Stimulated activated CD4-positive, alpha-beta T cell treated with anti-CD3 and anti-CD28 coated beads, Interleukin-15, amount 100 ng/mL, for 24 hours (primary cell): ENCODE results near the gene HBM.
"Not testable (repeated sequence)": the region's sequence is repeated elsewhere in the genome, so short reads cannot be mapped to it uniquely, and the experiment has no call there.

Source experiments
- DNase-seq: peaks from one replicate; pipeline ENCODE4 v3.0.0-alpha.2; 2020

The HBM gene

DNA sequence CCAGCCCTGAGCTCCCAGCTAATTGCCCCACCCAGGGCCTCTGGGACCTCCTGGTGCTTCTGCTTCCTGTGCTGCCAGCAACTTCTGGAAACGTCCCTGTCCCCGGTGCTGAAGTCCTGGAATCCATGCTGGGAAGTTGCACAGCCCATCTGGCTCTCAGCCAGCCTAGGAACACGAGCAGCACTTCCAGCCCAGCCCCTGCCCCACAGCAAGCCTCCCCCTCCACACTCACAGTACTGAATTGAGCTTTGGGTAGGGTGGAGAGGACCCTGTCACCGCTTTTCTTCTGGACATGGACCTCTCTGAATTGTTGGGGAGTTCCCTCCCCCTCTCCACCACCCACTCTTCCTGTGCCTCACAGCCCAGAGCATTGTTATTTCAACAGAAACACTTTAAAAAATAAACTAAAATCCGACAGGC lies 4.3 kb downstream of the HBM start:
- not testable (repeated sequence) for DNase-seq

DNA sequence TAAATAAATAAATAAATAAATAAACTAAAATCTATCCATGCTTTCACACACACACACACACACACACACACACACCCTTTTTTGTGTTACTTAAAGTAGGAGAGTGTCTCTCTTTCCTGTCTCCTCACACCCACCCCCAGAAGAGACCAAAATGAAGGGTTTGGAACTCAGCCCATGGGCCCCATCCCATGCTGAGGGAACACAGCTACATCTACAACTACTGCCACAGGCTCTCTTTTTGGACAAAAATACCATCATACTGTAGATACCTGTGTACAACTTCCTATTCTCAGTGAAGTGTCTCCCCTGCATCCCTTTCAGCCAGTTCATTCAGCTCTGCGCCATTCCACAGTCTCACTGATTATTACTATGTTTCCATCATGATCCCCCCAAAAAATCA lies 5.0 kb downstream of the HBM start:
- no peak for DNase-seq

DNA sequence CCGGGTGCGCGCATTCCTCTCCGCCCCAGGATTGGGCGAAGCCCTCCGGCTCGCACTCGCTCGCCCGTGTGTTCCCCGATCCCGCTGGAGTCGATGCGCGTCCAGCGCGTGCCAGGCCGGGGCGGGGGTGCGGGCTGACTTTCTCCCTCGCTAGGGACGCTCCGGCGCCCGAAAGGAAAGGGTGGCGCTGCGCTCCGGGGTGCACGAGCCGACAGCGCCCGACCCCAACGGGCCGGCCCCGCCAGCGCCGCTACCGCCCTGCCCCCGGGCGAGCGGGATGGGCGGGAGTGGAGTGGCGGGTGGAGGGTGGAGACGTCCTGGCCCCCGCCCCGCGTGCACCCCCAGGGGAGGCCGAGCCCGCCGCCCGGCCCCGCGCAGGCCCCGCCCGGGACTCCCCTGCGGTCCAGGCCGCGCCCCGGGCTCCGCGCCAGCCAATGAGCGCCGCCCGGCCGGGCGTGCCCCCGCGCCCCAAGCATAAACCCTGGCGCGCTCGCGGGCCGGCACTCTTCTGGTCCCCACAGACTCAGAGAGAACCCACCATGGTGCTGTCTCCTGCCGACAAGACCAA lies 6.7 kb downstream of the HBM start, which contains the start of gene HBA2:
TSS of gene HBA2 (plus strand) at position 503 of the 568 bp plus-strand sequence. CDS start at position 540, 37 bp downstream.
- DNase-seq = not testable (repeated sequence)

DNA sequence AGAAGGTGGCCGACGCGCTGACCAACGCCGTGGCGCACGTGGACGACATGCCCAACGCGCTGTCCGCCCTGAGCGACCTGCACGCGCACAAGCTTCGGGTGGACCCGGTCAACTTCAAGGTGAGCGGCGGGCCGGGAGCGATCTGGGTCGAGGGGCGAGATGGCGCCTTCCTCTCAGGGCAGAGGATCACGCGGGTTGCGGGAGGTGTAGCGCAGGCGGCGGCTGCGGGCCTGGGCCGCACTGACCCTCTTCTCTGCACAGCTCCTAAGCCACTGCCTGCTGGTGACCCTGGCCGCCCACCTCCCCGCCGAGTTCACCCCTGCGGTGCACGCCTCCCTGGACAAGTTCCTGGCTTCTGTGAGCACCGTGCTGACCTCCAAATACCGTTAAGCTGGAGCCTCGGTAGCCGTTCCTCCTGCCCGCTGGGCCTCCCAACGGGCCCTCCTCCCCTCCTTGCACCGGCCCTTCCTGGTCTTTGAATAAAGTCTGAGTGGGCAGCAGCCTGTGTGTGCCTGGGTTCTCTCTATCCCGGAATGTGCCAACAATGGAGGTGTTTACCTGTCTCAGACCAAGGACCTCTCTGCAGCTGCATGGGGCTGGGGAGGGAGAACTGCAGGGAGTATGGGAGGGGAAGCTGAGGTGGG lies 7.6 kb downstream of the HBM start:
- not testable (repeated sequence) for DNase-seq

DNA sequence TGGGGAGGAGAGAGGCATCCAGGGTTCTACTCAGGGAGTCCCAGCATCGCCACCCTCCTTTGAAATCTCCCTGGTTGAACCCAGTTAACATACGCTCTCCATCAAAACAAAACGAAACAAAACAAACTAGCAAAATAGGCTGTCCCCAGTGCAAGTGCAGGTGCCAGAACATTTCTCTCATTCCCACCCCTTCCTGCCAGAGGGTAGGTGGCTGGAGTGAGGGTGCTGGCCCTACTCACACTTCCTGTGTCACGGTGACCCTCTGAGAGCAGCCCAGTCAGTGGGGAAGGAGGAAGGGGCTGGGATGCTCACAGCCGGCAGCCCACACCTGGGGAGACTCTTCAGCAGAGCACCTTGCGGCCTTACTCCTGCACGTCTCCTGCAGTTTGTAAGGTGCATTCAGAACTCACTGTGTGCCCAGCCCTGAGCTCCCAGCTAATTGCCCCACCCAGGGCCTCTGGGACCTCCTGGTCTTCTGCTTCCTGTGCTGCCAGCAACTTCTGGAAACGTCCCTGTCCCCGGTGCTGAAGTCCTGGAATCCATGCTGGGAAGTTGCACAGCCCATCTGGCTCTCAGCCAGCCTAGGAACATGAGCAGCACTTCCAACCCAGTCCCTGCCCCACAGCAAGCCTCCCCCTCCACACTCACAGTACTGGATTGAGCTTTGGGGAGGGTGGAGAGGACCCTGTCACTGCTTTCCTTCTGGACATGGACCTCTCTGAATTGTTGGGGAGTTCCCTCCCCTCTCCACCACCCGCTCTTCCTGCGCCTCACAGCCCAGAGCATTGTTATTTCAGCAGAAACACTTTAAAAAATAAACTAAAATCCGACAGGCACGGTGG lies 8.4 kb downstream of the HBM start:
- not testable (repeated sequence) for DNase-seq

DNA sequence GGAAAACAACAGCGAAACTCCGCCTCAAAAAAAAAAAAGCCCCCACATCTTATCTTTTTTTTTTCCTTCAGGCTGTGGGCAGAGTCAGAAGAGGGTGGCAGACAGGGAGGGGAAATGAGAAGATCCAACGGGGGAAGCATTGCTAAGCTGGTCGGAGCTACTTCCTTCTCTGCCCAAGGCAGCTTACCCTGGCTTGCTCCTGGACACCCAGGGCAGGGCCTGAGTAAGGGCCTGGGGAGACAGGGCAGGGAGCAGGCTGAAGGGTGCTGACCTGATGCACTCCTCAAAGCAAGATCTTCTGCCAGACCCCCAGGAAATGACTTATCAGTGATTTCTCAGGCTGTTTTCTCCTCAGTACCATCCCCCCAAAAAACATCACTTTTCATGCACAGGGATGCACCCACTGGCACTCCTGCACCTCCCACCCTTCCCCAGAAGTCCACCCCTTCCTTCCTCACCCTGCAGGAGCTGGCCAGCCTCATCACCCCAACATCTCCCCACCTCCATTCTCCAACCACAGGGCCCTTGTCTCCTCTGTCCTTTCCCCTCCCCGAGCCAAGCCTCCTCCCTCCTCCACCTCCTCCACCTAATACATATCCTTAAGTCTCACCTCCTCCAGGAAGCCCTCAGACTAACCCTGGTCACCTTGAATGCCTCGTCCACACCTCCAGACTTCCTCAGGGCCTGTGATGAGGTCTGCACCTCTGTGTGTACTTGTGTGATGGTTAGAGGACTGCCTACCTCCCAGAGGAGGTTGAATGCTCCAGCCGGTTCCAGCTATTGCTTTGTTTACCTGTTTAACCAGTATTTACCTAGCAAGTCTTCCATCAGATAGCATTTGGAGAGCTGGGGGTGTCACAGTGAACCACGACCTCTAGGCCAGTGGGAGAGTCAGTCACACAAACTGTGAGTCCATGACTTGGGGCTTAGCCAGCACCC lies 9.5 kb downstream of the HBM start:
- no peak for DNase-seq

DNA sequence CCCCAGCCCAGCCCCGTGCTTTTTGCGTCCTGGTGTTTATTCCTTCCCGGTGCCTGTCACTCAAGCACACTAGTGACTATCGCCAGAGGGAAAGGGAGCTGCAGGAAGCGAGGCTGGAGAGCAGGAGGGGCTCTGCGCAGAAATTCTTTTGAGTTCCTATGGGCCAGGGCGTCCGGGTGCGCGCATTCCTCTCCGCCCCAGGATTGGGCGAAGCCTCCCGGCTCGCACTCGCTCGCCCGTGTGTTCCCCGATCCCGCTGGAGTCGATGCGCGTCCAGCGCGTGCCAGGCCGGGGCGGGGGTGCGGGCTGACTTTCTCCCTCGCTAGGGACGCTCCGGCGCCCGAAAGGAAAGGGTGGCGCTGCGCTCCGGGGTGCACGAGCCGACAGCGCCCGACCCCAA lies 10.2 kb downstream of the HBM start:
- not testable (repeated sequence) for DNase-seq

DNA sequence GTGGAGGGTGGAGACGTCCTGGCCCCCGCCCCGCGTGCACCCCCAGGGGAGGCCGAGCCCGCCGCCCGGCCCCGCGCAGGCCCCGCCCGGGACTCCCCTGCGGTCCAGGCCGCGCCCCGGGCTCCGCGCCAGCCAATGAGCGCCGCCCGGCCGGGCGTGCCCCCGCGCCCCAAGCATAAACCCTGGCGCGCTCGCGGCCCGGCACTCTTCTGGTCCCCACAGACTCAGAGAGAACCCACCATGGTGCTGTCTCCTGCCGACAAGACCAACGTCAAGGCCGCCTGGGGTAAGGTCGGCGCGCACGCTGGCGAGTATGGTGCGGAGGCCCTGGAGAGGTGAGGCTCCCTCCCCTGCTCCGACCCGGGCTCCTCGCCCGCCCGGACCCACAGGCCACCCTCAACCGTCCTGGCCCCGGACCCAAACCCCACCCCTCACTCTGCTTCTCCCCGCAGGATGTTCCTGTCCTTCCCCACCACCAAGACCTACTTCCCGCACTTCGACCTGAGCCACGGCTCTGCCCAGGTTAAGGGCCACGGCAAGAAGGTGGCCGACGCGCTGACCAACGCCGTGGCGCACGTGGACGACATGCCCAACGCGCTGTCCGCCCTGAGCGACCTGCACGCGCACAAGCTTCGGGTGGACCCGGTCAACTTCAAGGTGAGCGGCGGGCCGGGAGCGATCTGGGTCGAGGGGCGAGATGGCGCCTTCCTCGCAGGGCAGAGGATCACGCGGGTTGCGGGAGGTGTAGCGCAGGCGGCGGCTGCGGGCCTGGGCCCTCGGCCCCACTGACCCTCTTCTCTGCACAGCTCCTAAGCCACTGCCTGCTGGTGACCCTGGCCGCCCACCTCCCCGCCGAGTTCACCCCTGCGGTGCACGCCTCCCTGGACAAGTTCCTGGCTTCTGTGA lies 11.0 kb downstream of the HBM start, which contains the start of gene HBA1:
TSS of gene HBA1 (plus strand) at position 204 of the 906 bp plus-strand sequence. CDS start at position 241, 37 bp downstream.
- not testable (repeated sequence) for DNase-seq

DNA sequence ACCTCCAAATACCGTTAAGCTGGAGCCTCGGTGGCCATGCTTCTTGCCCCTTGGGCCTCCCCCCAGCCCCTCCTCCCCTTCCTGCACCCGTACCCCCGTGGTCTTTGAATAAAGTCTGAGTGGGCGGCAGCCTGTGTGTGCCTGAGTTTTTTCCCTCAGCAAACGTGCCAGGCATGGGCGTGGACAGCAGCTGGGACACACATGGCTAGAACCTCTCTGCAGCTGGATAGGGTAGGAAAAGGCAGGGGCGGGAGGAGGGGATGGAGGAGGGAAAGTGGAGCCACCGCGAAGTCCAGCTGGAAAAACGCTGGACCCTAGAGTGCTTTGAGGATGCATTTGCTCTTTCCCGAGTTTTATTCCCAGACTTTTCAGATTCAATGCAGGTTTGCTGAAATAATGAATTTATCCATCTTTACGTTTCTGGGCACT lies 11.6 kb downstream of the HBM start:
- no peak for DNase-seq

DNA sequence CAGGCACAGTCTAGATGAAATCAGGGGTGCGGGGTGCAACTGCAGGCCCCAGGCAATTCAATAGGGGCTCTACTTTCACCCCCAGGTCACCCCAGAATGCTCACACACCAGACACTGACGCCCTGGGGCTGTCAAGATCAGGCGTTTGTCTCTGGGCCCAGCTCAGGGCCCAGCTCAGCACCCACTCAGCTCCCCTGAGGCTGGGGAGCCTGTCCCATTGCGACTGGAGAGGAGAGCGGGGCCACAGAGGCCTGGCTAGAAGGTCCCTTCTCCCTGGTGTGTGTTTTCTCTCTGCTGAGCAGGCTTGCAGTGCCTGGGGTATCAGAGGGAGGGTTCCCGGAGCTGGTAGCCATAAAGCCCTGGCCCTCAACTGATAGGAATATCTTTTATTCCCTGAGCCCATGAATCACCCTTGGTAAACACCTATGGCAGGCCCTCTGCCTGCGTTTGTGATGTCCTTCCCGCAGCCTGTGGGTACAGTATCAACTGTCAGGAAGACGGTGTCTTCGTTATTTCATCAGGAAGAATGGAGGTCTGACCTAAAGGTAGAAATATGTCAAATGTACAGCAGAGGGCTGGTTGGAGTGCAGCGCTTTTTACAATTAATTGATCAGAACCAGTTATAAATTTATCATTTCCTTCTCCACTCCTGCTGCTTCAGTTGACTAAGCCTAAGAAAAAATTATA lies 12.3 kb downstream of the HBM start:
- DNase-seq = no peak

DNA sequence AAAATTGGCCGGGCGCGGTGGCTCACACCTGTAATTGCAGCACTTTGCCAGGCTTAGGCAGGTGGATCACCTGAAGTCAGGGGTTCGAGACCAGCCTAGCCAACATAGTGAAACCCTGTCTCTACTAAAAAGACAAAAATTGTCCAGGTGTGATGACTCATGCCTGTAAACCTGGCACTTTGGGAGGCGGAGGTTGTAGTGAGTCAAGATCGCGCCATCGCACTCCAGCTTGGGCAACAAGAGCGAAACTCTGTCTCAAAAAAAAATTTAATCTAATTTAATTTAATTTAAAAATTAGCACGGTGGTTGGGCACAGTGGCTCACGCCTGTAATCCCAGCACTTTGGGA lies 12.9 kb downstream of the HBM start:
- DNase-seq = no peak

DNA sequence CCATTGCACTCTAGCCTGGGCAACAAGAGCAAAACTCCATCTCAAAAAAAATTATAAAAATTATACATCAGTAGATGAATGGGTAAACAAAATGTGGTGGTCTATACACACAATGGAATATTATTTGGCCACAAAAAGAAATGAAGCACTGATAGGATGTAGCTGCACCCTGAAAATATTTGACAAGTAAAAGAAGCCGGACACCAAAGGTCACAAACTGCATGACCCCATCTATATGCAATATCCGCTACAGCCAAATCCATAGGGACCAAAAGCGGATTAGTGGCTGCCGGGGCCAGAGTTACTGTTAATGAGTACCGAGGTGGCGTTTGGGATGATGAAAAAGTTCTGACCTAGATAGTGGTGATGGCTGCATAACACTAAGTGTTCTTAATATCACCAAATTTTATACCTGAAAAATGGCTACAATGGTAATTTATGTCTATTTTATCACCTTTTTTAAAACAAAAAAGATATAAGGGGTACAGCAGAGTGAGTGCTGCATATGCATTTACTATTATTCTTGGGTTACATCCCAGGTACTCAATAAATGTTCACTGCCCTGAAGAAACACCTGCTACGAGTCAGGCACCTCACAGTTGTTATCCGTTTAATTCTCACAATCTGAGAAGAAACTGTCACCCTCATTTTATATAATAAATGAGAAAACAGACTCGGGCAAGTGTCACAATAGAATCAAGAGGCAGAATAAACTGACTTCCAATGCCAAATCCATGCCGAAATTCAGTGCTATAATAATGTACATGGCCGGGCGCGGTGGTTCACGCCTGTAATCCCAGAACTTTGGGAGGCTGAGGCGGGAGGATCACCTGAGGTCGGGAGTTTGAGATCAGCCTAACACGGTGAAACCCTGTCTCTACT lies 13.7 kb downstream of the HBM start:
- no peak for DNase-seq

DNA sequence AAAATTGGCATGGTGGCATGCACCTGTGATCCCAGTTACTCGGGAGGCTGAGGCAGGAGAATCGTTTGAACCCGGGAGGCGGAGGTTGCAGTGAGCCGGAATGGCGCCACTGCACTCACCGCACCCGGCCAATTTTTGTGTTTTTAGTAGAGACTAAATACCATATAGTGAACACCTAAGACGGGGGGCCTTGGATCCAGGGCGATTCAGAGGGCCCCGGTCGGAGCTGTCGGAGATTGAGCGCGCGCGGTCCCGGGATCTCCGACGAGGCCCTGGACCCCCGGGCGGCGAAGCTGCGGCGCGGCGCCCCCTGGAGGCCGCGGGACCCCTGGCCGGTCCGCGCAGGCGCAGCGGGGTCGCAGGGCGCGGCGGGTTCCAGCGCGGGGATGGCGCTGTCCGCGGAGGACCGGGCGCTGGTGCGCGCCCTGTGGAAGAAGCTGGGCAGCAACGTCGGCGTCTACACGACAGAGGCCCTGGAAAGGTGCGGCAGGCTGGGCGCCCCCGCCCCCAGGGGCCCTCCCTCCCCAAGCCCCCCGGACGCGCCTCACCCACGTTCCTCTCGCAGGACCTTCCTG lies 14.4 kb downstream of the HBM start, which contains the start of gene HBQ1:
TSS of gene HBQ1 (plus strand) at position 359 of the 575 bp plus-strand sequence. CDS start at position 387, 28 bp downstream.
- peak; percentile 53 for DNase-seq

DNA sequence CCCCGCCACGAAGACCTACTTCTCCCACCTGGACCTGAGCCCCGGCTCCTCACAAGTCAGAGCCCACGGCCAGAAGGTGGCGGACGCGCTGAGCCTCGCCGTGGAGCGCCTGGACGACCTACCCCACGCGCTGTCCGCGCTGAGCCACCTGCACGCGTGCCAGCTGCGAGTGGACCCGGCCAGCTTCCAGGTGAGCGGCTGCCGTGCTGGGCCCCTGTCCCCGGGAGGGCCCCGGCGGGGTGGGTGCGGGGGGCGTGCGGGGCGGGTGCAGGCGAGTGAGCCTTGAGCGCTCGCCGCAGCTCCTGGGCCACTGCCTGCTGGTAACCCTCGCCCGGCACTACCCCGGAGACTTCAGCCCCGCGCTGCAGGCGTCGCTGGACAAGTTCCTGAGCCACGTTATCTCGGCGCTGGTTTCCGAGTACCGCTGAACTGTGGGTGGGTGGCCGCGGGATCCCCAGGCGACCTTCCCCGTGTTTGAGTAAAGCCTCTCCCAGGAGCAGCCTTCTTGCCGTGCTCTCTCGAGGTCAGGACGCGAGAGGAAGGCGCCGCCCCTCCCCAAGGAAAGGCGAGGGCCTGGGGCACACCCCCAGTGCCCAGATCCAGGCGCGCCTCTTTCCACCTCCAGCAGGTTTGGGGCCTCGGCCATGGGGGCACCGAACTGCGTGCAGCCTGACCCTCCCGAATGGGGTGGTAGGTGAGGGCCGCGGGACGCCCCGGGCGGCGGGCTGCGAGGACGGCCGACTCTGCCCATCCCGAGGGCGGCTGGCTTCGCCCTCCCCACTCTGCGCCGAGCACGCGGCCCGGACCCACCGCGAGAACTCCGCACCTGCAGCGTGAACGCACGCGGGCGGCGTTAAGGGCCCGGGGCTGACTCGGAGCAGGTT lies 15.1 kb downstream of the HBM start:
- DNase-seq = peak; percentile 89

DNA sequence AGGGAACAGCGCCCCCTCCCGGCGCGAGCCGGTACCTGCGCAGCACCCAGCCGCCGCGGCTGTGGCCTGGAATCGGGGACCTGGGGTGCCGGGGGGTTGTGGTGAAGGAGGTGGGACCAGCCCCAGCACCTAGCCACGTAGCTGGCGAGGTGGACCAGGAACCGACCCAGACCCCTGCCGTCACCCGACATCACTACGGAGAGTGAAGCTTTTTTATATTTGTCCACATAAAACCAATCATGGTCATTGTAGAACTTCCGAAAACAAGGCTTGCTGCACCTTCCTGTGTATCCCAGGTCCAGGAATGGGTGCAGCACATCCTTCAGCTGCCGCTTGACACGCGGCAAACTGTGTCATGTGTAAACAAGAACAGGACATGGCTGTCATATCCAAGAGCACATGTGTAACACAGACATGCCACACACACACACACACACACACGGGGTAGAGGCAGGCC lies 15.8 kb downstream of the HBM start:
- no peak for DNase-seq

DNA sequence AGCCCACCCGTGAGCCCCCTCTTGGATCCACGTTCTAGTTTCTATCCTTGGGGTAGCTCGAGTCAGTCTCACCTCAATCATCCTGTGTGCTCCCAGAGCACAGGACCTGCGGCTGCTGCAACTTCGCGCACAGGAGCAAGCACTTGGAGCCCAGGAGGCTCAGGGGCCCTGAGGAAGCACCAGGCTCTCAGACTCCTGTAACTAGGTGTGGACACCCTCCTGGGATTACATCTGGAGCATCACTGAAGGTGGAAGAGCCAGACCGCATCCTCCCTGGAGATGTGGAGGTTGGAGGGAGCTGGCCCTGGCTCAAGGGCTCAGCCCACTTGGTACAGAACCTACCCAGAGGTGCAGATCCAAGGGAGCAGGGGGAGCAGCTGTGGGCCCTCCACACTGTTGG lies 17.2 kb downstream of the HBM start:
- DNase-seq = no peak

DNA sequence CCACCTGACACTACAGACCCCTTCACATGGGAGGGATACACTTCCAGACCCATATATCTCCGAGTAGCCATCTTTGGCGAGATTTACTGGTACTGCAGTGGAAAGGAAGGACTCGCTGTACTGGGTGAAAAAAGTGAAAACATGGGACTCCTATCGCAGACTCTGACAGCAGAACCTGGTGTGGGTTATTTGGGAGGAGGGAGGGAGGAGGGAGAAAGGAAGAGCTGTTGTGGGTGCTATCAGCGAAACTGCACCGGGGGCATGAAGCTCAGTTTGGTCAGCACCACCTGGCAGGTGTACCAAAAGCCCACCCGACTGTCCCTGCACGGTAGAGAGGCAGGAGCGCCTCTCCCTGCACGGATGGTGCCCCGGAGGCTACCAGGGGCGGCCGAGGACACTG lies 19.4 kb downstream of the HBM start:
- DNase-seq = no peak

DNA sequence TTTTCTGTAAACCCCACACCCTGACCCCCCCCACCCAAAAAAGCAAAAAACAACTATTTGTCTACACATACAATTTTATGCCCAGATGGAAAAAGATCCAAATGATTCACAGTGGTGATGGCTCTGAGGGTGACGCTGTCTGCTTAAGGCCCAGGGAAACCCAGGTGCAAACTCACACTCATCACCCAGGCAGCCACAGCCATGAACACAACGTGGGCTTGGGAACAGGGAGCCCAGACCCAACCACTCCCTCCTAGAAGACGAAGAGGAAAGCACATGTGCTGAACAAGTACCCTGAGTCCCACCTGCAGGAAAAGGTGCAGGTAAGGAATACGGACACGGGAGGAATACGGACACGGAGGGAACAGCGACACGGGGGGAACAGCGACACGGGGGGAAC lies 19.9 kb downstream of the HBM start:
- DNase-seq = no peak
